ENCODE measurements around the gene KLHL30.
A peak's percentile ranks its signal among the peaks of the same experiment; 100 is the strongest.

KLHL30 gene

GRCh38 chr2:238180554-238180953 lies 42.1 kb downstream of the KLHL30 start:
- Mint-ChIP-seq H3K4me3 (no peak overlapping the region), H3K9me3 (no peaks in the 10 kb centered on the region), H3K4me1 (peaks cover 23% of the 10 kb centered on the region), H3K27me3 (ENCODE audit: low read depth, poor library complexity) (no peaks in the 10 kb centered on the region), H3K36me3 (ENCODE audit: low read depth) (peaks cover 79% of the 10 kb centered on the region), H3K27ac (no peak overlapping the region)
- DNase-seq: no peak
- TF ChIP-seq CTCF (IDR thresholded peaks at IDR 0.05): no peak

GRCh38 chr2:238182362-238182761 lies 43.9 kb downstream of the KLHL30 start:
- no peak for TF ChIP-seq CTCF (IDR thresholded peaks at IDR 0.05)
- peaks cover 30% of the 10 kb centered on the region for H3K4me1 Mint-ChIP-seq
- H3K36me3 Mint-ChIP-seq (ENCODE audit: low read depth): peaks cover 85% of the 10 kb centered on the region
- no peak for DNase-seq
- no peak overlapping the region for H3K4me3 Mint-ChIP-seq
- H3K9me3 Mint-ChIP-seq: no peaks in the 10 kb centered on the region
- no peak overlapping the region for H3K27ac Mint-ChIP-seq
- H3K27me3 Mint-ChIP-seq (ENCODE audit: low read depth, poor library complexity): no peaks in the 10 kb centered on the region

DNA sequence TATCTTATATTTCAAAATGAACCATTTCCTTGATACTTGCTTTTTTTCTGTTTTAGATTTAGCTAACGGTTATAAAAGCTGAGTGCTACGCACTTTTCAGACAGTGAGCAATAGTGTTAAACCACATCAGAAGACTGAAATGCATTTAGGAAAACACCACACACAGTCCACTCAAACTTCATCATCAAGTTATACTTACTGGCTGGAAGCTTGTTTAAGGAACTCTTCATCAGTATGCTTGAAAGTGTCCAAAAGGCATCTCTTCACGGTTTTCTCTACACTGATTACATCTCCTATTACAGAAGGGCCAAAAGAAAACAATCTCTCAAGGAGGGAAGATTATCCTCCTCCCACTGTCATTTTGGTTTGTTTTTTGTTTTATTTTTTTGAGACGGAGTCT lies 45.4 kb downstream of the KLHL30 start:
- Mint-ChIP-seq H3K4me3 (no peak overlapping the region), H3K27me3 (ENCODE audit: low read depth, poor library complexity) (no peaks in the 10 kb centered on the region), H3K27ac (peak overlapping the region; percentile 90), H3K36me3 (ENCODE audit: low read depth) (peaks cover 89% of the 10 kb centered on the region), H3K9me3 (no peaks in the 10 kb centered on the region), H3K4me1 (peaks cover 45% of the 10 kb centered on the region)
- no peak for DNase-seq
- TF ChIP-seq CTCF (IDR thresholded peaks at IDR 0.05): no peak

DNA sequence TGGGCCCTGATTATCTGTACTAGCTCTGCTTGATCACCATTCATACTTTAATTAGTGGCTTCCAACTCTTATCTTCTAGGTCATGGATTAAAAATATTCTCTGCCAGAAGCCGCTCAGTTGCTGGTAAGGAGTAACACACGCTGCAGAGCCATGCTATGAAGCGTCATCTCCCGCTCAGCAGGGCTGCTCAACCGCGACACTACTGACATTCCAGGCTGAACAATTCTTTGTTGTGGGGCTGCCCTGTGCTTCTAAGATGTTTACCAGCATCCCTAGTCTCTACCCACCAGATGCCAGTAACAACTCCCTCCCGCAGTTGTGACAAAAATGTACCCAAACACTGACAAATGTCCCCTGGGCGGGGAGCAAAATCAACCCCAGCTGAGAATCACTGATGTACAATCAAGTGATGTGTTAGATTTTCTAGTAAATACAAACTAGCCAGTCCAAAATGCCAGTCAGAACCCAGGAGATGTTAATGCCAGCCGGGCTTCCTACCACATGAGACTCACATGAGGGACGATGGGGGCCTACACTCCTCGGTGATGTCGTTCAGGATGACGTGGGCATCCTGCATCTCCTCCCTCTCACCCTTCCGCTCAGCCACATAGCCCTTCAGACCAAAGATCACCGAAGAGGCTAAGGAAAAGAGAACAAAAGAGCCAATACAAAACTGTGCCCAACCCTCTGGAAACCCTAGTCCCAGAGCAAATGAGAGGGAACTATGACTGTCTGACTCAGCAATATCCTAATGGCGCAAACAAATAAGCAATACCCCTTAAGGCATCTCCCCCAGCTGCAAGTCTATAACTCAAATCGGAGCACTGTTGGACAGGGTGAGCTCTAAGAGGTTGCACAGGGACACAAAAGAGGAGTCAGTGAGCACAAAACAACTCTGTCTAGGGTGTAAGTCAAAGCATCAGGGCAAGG lies 49.4 kb downstream of the KLHL30 start:
- Mint-ChIP-seq H3K9me3 (no peaks in the 10 kb centered on the region), H3K27me3 (ENCODE audit: low read depth, poor library complexity) (no peaks in the 10 kb centered on the region), H3K4me1 (peaks cover 61% of the 10 kb centered on the region), H3K4me3 (peak overlapping the region; percentile 19), H3K36me3 (ENCODE audit: low read depth) (peaks cover 91% of the 10 kb centered on the region), H3K27ac (peak overlapping the region; percentile 90)
- DNase-seq: no peak
- TF ChIP-seq CTCF (IDR thresholded peaks at IDR 0.05): no peak

GRCh38 chr2:238190445-238190844 lies 52.0 kb downstream of the KLHL30 start:
- H3K4me1 Mint-ChIP-seq: peaks cover 39% of the 10 kb centered on the region
- TF ChIP-seq CTCF (IDR thresholded peaks at IDR 0.05): no peak
- DNase-seq: no peak
- H3K9me3 Mint-ChIP-seq: no peaks in the 10 kb centered on the region
- peak overlapping the region; percentile 80 for H3K27ac Mint-ChIP-seq
- H3K4me3 Mint-ChIP-seq: no peak overlapping the region
- no peaks in the 10 kb centered on the region for H3K27me3 Mint-ChIP-seq (ENCODE audit: low read depth, poor library complexity)
- peaks cover 88% of the 10 kb centered on the region for H3K36me3 Mint-ChIP-seq (ENCODE audit: low read depth)
